Left renal pelvis (tissue), 4 donors: ENCODE measurements around the gene MATN1. TPM values are rescaled to one million over a fixed set of nuclear protein-coding genes. Genes with fewer than 3 reads are reported as not detected.
"Not testable (repeated sequence)": the region's sequence is repeated elsewhere in the genome, so short reads cannot be mapped to it uniquely, and the experiment has no call there.

ENCODE experiments used
- DNase-seq, 4 donors: peaks; one replicate each; pipeline ENCODE4 v3.0.0-alpha.2; 2013; ENCODE audit warnings: low read depth in 4 of 4, low spot score in 3 of 4
- polyA plus RNA-seq, 4 donors: library from polyadenylated mRNA; unstranded; fragments of 120-200 nt; gene quantifications; one replicate each; pipeline ENCODE4 v1.2.1, GENCODE V29; 2013; ENCODE audit not compliant: insufficient read length in 4 of 4

Gene MATN1, protein sequence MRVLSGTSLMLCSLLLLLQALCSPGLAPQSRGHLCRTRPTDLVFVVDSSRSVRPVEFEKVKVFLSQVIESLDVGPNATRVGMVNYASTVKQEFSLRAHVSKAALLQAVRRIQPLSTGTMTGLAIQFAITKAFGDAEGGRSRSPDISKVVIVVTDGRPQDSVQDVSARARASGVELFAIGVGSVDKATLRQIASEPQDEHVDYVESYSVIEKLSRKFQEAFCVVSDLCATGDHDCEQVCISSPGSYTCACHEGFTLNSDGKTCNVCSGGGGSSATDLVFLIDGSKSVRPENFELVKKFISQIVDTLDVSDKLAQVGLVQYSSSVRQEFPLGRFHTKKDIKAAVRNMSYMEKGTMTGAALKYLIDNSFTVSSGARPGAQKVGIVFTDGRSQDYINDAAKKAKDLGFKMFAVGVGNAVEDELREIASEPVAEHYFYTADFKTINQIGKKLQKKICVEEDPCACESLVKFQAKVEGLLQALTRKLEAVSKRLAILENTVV
- under 1 TPM; 0.13 to 0.32 (median 0.31) TPM for polyA plus RNA-seq

DNA sequence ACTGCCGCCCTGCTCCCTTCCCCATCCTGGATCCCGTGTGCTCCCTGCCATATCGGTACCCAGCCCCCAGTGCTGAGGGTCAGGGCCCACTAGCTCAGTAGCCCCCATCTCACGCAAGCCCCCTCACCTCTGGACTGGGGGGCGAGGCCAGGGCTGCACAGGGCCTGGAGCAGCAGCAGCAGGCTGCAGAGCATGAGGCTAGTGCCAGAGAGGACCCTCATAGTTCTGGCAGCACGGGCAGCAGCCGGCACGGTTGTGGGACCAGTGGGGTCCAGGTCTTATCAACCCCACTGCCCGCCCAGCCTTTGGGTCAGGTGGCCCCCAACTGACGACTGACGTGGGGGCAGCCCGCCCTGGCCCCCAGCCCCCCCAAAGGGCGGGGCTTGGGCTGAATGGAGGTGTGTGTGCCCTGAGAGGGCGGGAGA lies at the start of gene MATN1:
MATN1 (minus strand) TSS at position 255 of the 425 bp plus-strand sequence; CDS start at position 221, 34 bp downstream.
- no peak for DNase-seq

DNA sequence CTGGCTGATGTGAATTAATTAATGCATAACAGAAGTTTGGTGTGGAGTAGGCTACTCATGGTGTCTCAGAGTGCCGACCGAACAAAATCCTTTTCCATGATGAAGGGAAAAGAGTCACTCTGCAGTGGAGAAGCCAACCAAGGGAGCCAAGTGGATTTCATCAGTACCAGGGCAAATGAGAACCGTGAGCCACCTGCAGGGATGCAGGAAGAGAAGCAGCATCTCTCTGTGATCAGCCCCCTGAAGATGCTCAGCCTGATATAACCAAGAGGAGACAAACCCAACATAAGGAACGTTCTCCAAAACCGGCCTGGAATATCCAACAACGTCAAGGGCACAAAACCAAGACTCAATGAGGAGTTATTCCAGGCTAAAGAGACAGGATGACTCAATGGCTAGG lies 47.6 kb upstream of the MATN1 start:
- DNase-seq, result no peak

- no peak for DNase-seq
Measured at GRCh38 chr1:30770150-30770549, 46.8 kb upstream of the MATN1 start.

GRCh38 chr1:30768830-30769718 lies 45.7 kb upstream of the MATN1 start:
- no peak for DNase-seq

DNA sequence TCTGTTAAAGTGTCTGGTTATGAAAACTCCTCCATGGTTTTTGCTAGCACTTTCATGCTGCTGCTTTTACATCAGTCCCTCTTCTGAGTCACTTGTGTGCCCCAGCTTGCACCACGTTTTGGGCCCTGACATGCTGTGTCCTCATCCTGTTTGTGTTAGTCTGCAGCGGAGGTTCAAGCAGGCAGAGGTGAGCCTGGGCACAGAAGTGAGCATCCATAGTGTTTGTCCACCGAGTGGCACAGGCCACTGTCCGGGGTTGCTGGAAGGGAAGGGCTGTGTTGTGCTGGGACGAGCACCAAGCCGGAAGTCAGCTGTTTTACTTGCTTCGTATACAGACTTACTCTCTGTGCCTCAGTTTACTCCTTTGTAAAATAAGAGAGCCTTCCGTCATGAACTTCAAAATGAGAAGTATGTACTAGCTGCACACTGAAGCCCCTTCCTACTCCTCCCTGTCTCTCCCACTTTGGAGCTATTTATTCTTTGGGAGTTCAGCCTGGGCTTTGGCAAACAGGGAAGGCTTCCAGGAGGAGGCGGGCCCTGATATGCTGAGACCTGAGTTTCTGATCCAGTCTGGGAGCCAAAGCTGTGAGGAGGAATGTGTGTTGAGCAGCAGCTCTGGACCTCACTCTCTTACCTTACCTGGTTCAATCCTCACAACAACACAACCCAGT lies 44.9 kb upstream of the MATN1 start:
- no peak for DNase-seq

- DNase-seq, result not testable (repeated sequence)
Measured at GRCh38 chr1:30766948-30767347, 43.6 kb upstream of the MATN1 start.

GRCh38 chr1:30765556-30766434 lies 42.4 kb upstream of the MATN1 start:
- no peak for DNase-seq

DNA sequence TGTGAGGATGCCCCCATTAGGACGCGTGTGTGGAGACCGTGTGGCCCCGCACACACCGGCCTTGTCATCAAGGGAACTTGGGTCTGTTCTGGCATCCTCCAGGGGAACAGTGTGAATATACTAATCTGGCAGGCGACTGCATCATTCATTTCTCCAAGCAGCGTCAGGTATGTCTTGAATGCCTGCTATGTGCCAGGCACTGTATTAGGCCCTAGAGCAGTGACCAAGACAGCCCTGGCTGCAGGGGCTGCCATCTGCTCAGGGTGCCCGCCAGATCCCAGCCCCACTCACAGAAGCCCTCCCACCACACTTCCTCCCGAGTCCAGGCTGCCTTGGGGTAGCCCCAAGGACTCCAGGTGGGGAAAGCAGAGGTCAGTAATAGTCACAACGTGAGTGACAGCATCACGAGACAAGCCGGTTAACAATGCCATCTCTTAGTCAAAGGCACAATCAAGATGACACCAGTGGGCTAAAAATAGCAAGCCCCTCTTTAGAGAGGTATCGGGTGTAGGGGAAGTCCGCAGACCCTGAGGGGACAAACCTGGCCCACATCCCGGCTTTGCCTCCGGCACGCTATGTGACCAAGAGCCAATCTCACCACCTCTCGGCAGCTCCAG lies 41.7 kb upstream of the MATN1 start:
- DNase-seq, result no peak

- no peak for DNase-seq
Measured at GRCh38 chr1:30764396-30764795, 41.0 kb upstream of the MATN1 start.

DNA sequence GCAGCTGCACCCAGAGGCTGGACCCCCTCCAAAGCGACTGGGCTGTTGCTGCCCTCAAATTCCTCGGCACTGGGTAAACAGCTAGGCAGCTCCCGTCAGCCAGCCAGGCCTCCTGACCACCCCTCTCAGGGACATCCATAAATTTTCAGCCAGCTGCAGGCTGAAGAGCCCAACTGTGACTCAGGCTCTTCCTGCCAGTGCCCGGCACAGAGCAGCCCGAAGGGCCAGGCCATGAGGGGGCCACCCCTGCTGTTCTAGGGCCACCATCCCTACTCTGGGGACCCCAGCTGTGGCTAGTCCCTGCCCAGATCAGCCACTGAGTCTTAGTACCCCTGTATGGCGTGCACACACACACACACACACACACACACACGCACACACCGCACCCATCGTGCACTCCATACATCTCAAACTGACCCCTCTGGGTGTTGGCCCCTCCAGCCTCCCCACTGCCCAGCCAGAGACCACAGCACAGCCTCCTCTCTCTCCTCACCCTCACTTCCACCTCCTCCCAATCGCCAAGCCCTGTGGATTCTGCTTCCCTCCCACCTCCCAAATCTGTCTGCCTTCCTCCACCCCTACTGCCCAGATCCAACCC lies 40.4 kb upstream of the MATN1 start:
- peak in 1 of 4 donors; percentile 42 for DNase-seq

DNA sequence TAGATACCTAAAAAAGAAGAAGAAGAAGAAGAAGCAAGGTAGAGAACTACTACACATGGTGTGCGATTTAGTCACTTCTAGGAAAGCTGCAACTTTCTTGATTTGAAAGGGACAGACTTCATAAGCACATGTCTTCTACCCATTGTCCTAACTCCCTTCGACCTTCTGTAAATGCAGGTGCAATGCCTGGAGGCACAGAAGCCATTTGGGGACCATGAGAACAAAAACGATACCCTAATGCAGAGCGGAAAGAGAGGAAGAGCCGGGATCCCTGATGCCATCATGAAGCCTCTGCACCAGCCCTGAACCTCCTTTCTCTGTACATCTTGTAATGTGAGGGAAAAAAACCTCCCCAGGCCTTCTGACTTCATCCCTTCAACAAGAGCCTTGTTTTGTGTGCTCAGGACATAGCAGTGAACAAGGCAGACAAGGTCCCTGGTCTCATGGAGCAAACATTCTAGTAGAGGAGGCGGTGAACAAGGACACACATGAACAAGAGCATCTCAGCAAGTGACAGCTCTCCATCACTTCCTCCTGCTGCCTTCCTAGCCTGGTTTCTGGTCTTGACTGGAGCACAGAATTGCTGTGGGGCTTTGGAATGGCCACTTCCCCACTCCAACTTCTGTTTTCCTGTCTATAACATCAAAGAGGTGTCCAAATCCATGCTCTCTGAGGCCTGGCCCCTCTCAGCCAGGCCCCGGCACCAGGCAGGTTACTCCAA lies 39.7 kb upstream of the MATN1 start:
- DNase-seq, result no peak

- DNase-seq, result no peak
Measured at GRCh38 chr1:30762152-30762929, 39.0 kb upstream of the MATN1 start.

GRCh38 chr1:30761381-30762151 lies 38.2 kb upstream of the MATN1 start:
- no peak for DNase-seq

DNA sequence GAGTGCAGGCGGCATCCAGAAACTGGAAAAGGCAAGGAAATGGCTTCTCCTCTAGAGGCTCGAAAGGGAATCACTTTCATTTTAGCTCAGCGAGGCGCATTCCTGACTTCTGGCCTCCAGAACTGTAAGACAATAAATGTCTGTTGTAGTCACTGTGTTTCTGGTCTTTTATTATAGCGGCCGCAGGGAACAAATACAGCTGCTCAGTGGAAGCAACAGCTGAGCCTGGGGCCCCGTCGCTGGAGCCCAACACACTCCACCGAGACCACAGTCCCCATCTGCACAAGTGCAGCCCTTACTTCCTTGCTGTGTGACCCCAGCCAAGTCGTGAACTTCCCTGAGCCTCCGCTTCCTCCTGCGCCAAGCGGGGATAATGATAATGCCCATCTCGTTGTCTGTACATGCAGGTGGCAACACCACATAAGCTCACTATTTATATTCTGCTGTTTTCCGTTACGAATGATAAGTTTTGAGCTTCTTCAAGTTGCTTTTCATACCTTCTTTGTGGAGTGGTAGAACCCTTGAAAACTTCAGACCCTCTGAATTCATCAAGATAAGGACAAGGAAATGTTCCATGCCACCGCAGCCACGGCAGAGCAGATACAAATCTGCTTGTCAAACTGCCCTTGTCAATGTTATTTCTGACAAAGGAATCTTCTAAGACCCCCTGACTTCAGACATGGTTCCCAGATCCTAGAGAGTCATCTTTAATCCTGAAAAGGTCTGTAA lies 37.4 kb upstream of the MATN1 start:
- no peak for DNase-seq

DNA sequence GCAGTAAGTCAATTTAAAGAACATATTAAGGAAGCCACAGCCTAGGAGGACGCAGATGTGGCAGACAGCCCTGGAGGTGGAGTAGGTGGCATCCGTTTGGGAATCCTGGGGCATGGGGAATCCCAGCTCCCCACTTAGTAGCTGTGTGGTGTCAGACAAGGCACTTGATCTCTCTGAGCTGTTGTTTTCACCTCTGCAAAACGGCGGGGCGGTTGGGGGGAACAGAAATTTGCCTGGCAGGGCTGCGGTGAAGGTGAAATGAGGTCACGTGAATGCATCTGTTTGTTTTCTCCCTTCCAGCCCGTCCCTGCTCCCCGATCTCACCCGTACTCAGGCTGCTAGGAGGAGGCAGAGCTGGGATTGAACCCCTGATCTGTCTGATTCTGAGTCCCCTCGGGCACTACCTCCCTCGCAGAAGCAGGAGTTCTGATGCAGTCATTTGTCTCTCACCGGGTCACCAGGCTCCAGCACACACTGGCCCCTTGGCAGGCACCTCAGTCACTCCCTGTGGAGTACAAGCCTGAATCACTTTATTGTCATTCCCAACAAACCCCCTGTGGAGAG lies 36.4 kb upstream of the MATN1 start:
- no peak for DNase-seq
